GM12872 (cell line): ENCODE results near the gene RELCH.

Experiments used
- TF ChIP-seq, protein P1 (sequence below): IDR thresholded peaks from 3 replicates; pipeline ENCODE4 v1.5.1; 2011; ENCODE audit warnings: low read depth, mild to moderate bottlenecking, low read length, moderate library complexity; ENCODE audit not compliant: insufficient read depth

RELCH gene

GRCh38 chr18:62177271-62177670, 9.8 kb upstream of the RELCH start:
- TF ChIP-seq, protein P1, sequence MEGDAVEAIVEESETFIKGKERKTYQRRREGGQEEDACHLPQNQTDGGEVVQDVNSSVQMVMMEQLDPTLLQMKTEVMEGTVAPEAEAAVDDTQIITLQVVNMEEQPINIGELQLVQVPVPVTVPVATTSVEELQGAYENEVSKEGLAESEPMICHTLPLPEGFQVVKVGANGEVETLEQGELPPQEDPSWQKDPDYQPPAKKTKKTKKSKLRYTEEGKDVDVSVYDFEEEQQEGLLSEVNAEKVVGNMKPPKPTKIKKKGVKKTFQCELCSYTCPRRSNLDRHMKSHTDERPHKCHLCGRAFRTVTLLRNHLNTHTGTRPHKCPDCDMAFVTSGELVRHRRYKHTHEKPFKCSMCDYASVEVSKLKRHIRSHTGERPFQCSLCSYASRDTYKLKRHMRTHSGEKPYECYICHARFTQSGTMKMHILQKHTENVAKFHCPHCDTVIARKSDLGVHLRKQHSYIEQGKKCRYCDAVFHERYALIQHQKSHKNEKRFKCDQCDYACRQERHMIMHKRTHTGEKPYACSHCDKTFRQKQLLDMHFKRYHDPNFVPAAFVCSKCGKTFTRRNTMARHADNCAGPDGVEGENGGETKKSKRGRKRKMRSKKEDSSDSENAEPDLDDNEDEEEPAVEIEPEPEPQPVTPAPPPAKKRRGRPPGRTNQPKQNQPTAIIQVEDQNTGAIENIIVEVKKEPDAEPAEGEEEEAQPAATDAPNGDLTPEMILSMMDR = no peak

DNA sequence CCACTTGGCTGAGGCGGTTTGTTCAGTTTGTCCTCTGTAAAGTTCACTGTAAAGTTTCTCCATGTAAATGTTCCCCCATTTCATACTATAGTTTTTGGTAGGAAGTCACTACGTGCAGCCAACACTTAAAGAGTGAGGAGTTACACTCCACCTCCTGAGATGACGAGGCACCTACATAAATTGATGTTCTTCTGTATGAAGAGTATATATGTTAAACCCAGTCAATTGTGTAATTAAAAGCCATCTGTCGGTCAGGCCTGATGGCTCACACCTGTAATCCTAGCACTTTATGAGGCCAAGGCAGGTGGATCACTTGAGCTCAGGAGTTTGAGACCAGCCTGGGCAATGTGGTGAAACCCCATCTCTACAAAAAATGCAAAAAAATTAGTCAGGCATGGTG, 7.8 kb upstream of the RELCH start:
- TF ChIP-seq, protein P1 = no peak

GRCh38 chr18:62182220-62182619, 4.8 kb upstream of the RELCH start:
- TF ChIP-seq, protein P1 = no peak

- TF ChIP-seq, protein P1 = peak; percentile 87
Observed at GRCh38 chr18:62183578-62184195, 3.4 kb upstream of the RELCH start.

DNA sequence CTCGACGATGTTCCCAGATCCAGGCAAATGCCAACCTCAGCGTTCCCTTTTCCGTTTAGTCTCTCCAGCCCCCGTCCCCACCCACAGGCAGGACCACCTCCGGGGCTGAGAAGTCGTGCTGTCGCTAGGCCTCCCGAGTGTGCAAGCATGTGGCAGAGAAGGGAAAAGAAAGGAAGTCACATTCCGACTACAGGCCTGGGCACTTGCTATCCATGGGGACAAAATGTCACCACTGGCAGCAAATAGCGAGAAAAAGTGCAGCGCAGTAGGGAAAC, 619 bp upstream of the RELCH start:
- TF ChIP-seq, protein P1 = no peak

DNA sequence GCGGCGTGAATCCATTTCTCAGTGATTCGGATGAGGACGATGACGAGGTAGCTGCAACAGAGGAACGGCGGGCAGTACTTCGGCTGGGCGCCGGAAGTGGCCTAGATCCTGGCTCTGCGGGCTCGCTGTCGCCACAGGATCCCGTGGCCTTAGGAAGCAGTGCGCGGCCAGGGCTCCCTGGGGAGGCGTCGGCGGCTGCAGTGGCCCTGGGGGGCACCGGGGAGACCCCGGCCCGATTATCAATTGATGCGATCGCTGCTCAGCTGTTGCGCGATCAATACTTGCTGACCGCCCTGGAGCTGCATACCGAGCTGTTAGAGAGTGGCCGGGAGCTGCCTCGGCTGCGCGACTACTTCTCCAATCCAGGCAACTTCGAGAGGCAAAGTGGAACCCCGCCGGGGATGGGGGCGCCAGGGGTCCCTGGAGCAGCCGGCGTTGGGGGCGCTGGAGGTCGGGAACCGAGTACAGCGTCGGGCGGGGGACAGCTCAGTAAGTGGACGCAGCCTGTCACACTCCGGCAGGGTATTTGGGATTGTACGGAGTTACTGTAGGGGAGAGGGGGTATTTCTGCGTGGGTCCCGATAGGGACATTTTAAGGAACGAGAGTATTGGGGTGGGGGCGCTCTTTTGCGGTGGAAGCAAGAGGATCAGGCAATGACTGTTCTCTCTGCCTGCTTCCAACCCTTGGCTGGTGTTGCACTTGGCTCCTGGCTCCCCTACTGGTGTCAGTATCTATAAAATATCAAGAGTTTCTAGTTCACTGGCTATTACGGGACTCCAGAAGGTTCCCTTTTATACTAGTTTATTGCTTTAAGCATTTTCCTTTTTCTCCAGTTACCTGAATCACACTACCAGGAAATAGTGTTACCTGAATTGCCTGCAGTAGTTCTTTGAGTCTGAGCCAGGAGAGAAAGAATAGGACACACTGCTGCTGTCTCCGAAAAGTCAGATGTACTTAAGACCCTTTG, 772 bp downstream of the RELCH start:
- TF ChIP-seq, protein P1 = peak; percentile 34; the same call in 2 of the 3 replicates

- TF ChIP-seq, protein P1 = no peak
Observed at GRCh38 chr18:62189208-62189607, 2.2 kb downstream of the RELCH start.
